Omental fat pad (tissue), 4 donors: ENCODE measurements around the gene ANXA1. TPM values are rescaled to one million over a fixed set of nuclear protein-coding genes. Genes with fewer than 3 reads are reported as not detected.
"Not testable (repeated sequence)": the region's sequence is repeated elsewhere in the genome, so short reads cannot be mapped to it uniquely, and the experiment has no call there.

Source experiments
- ATAC-seq: fragments of 150-250 bp; one replicate; pipeline ENCODE4 v1.9.1; 2016; ENCODE audit warnings: mild to moderate bottlenecking, moderate library complexity; ENCODE audit not compliant: low FRiP score
- DNase-seq: peaks from one replicate; pipeline ENCODE4 v3.0.0-alpha.2; 2019; ENCODE audit warnings: low spot score
- CTCF ChIP-seq, 3 donors: fragments of 450-650 bp; IDR thresholded peaks; one replicate each; pipeline ENCODE4 v1.5.1; 2016 to 2017; ENCODE audit warnings: antibody characterized with exemption in 3 of 3, mild to moderate bottlenecking in 3 of 3, moderate library complexity in 2 of 3
- total RNA-seq, 4 donors: library from RNA; depleted of rRNA; stranded (reverse); fragments of >200 nt; gene quantifications; one replicate each; pipeline ENCODE4 v1.1.0, GENCODE V29; 2016

Gene ANXA1
- total RNA-seq, 4 donors from 2014 or later, result 513 to 2,547 (median 1,383) TPM

GRCh38 chr9:73183428-73183827, 31.8 kb downstream of the ANXA1 start:
- DNase-seq (no peak), ATAC-seq (no peak)
- TF ChIP-seq CTCF (IDR thresholded peaks at IDR 0.05), result no peak

- peak; percentile 15 for ATAC-seq
- DNase-seq, result no peak
- TF ChIP-seq CTCF (IDR thresholded peaks at IDR 0.05), result no peak
These were observed 32.5 kb downstream of the ANXA1 start for GRCh38 chr9:73183917-73184861.

- ATAC-seq, DNase-seq: not testable (repeated sequence)
These were observed 39.4 kb downstream of the ANXA1 start for GRCh38 chr9:73191109-73191508.

- ATAC-seq (no peak), DNase-seq (no peak)
- no peak for TF ChIP-seq CTCF (IDR thresholded peaks at IDR 0.05)
These were observed 42.6 kb downstream of the ANXA1 start for GRCh38 chr9:73194284-73194683.

GRCh38 chr9:73199448-73199847, 47.8 kb downstream of the ANXA1 start:
- DNase-seq (no peak), ATAC-seq (no peak)
- TF ChIP-seq CTCF (IDR thresholded peaks at IDR 0.05), result no peak

- TF ChIP-seq CTCF (IDR thresholded peaks at IDR 0.05), result no peak
- DNase-seq, result no peak
- ATAC-seq, result no peak
These were observed 48.2 kb downstream of the ANXA1 start for GRCh38 chr9:73199886-73200285.

- no peak for ATAC-seq
- TF ChIP-seq CTCF (IDR thresholded peaks at IDR 0.05), result no peak
- no peak for DNase-seq
These were observed 49.2 kb downstream of the ANXA1 start for GRCh38 chr9:73200694-73201452.
